ENCODE measurements around the gene TRIM15.

The TRIM15 gene

DNA sequence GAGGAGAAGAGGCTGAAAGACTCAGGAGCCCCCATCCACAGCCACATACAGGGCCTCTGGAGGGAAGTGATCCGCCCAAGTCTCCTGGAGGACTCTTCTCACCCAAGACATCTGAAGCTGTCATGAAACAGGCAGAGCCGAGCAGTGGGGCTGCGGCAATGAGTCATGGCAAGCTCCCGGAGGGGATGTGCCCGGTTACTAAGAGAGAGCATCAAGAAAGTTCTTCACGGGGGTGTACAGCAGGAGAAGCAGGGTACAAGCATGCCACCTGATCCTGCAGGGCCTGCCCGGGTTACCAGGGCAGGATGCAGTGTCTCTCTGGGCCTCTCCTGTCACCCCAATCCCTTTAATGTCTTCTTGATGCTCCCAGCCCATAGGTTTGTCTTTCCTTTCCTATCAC lies 28.7 kb downstream of the TRIM15 start:
- H3K9me2 ChIP-seq (ENCODE audit: low read depth, low read length), result no peaks in the 10 kb centered on the region
- H3K4me3 ChIP-seq (ENCODE audit: low read depth, low read length, poor library complexity, severe bottlenecking), result no peak overlapping the region
- H3K27ac ChIP-seq (ENCODE audit: low read depth, low read length, poor library complexity, severe bottlenecking), result no peak overlapping the region
- no peak overlapping the region for H2AFZ ChIP-seq (ENCODE audit: low read length)
- no peaks in the 10 kb centered on the region for H4K20me1 ChIP-seq (ENCODE audit: insufficient read depth, low read length)
- no peaks in the 10 kb centered on the region for H3K27me3 ChIP-seq (ENCODE audit: insufficient read depth, low read length)
- H3K9ac ChIP-seq (ENCODE audit: low read length), result no peak overlapping the region
- no peaks in the 10 kb centered on the region for H3F3A ChIP-seq (ENCODE audit: insufficient read depth, low read length)
- TF ChIP-seq EZH2 (IDR thresholded peaks at IDR 0.05; ENCODE audit: borderline replicate concordance, low read length) (no peak), CTCF (IDR thresholded peaks at IDR 0.05; ENCODE audit: low read length) (no peak)
- H3K36me3 ChIP-seq (ENCODE audit: insufficient read depth, low read length), result peaks cover 88% of the 10 kb centered on the region
- no peaks in the 10 kb centered on the region for H3K9me3 ChIP-seq (ENCODE audit: low read length)
- no peak overlapping the region for H3K4me2 ChIP-seq (ENCODE audit: low read length)
- no peaks in the 10 kb centered on the region for H3K4me1 ChIP-seq (ENCODE audit: insufficient read depth, low read length, severe bottlenecking)
- no peaks in the 10 kb centered on the region for H3K79me2 ChIP-seq (ENCODE audit: insufficient read depth, low read length)

GRCh38 chr6:30194797-30195690 lies 31.7 kb downstream of the TRIM15 start:
- Histone ChIP-seq H4K20me1 (ENCODE audit: insufficient read depth, low read length) (no peaks in the 10 kb centered on the region), H3K27ac (ENCODE audit: low read depth, low read length, poor library complexity, severe bottlenecking) (no peak overlapping the region), H2AFZ (ENCODE audit: low read length) (no peak overlapping the region), H3K4me3 (ENCODE audit: low read depth, low read length, poor library complexity, severe bottlenecking) (no peak overlapping the region), H3K9me2 (ENCODE audit: low read depth, low read length) (no peaks in the 10 kb centered on the region), H3K9ac (ENCODE audit: low read length) (no peak overlapping the region), H3K4me2 (ENCODE audit: low read length) (no peak overlapping the region), H3K79me2 (ENCODE audit: insufficient read depth, low read length) (no peaks in the 10 kb centered on the region), H3K27me3 (ENCODE audit: insufficient read depth, low read length) (no peaks in the 10 kb centered on the region), H3F3A (ENCODE audit: insufficient read depth, low read length) (no peaks in the 10 kb centered on the region), H3K36me3 (ENCODE audit: insufficient read depth, low read length) (peaks cover 89% of the 10 kb centered on the region), H3K9me3 (ENCODE audit: low read length) (no peaks in the 10 kb centered on the region), H3K4me1 (ENCODE audit: insufficient read depth, low read length, severe bottlenecking) (peaks cover under 1% of the 10 kb centered on the region)
- TF ChIP-seq EZH2 (IDR thresholded peaks at IDR 0.05; ENCODE audit: borderline replicate concordance, low read length) (no peak), CTCF (IDR thresholded peaks at IDR 0.05; ENCODE audit: low read length) (no peak)

DNA sequence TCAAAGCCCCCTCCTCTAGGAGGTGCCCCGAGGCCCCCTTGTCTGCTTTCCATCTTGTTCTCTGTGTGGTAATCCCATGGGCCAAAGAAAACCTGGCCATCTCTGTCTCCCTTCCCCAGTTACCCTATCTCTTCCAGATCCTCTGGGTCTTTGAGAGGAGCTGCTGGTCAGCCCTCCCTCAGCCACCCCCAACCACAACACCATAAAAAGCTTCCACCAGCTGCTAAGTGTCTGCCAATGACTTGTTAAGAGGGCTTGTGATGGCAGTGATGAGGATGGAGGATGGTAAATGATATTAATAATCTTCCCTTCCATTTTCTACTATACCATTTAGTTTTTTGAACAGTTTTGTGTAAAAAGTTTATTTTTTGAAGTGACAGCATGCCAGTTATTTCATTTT lies 32.6 kb downstream of the TRIM15 start:
- Histone ChIP-seq H4K20me1 (ENCODE audit: insufficient read depth, low read length) (no peaks in the 10 kb centered on the region), H3K9me3 (ENCODE audit: low read length) (no peaks in the 10 kb centered on the region), H3K9ac (ENCODE audit: low read length) (no peak overlapping the region), H3K27me3 (ENCODE audit: insufficient read depth, low read length) (no peaks in the 10 kb centered on the region), H3F3A (ENCODE audit: insufficient read depth, low read length) (no peaks in the 10 kb centered on the region), H3K9me2 (ENCODE audit: low read depth, low read length) (no peaks in the 10 kb centered on the region), H3K4me3 (ENCODE audit: low read depth, low read length, poor library complexity, severe bottlenecking) (no peak overlapping the region), H3K27ac (ENCODE audit: low read depth, low read length, poor library complexity, severe bottlenecking) (no peak overlapping the region), H3K4me1 (ENCODE audit: insufficient read depth, low read length, severe bottlenecking) (peaks cover 10% of the 10 kb centered on the region), H3K79me2 (ENCODE audit: insufficient read depth, low read length) (no peaks in the 10 kb centered on the region), H3K4me2 (ENCODE audit: low read length) (no peak overlapping the region), H2AFZ (ENCODE audit: low read length) (no peak overlapping the region), H3K36me3 (ENCODE audit: insufficient read depth, low read length) (peaks cover 87% of the 10 kb centered on the region)
- TF ChIP-seq EZH2 (IDR thresholded peaks at IDR 0.05; ENCODE audit: borderline replicate concordance, low read length) (no peak), CTCF (IDR thresholded peaks at IDR 0.05; ENCODE audit: low read length) (no peak)
